Kidney tubule cell (primary cell): ENCODE measurements around the gene GCC2.
"Not testable (repeated sequence)": the region's sequence is repeated elsewhere in the genome, so short reads cannot be mapped to it uniquely, and the experiment has no call there.

ENCODE experiments used
- DNase-seq: peaks from one replicate; pipeline ENCODE4 v3.0.0-alpha.2; 2018; ENCODE audit warnings: low spot score

Gene GCC2

GRCh38 chr2:108444941-108445840 is 3.8 kb upstream of the GCC2 start:
- DNase-seq, result no peak

- no peak for DNase-seq
Measured at GRCh38 chr2:108446703-108447102, 2.3 kb upstream of the GCC2 start.

- DNase-seq, result no peak
Measured at GRCh38 chr2:108447947-108448677, 894 bp upstream of the GCC2 start.

GRCh38 chr2:108449410-108450130 is 564 bp downstream of the GCC2 start:
- DNase-seq, result peak; percentile 37

- DNase-seq, result no peak
Measured at GRCh38 chr2:108450863-108451262, 1.9 kb downstream of the GCC2 start.

GRCh38 chr2:108451976-108452375 is 3.0 kb downstream of the GCC2 start:
- no peak for DNase-seq

- DNase-seq, result not testable (repeated sequence)
Measured at GRCh38 chr2:108453530-108453929, 4.5 kb downstream of the GCC2 start.

- DNase-seq, result peak; percentile 23
Measured at GRCh38 chr2:108454440-108454839, 5.4 kb downstream of the GCC2 start.

GRCh38 chr2:108455571-108455970 is 6.6 kb downstream of the GCC2 start:
- no peak for DNase-seq

- no peak for DNase-seq
Measured at GRCh38 chr2:108458082-108458481, 9.1 kb downstream of the GCC2 start.

GRCh38 chr2:108459441-108459840 is 10.4 kb downstream of the GCC2 start:
- DNase-seq, result no peak

- no peak for DNase-seq
Measured at GRCh38 chr2:108460345-108461037, 11.5 kb downstream of the GCC2 start.

GRCh38 chr2:108477099-108477498 is 28.1 kb downstream of the GCC2 start:
- no peak for DNase-seq

GRCh38 chr2:108485253-108485652 is 36.2 kb downstream of the GCC2 start:
- no peak for DNase-seq

- no peak for DNase-seq
Measured at GRCh38 chr2:108490506-108491122, 41.6 kb downstream of the GCC2 start.

GRCh38 chr2:108491848-108492247 is 42.8 kb downstream of the GCC2 start:
- no peak for DNase-seq

GRCh38 chr2:108492364-108492763 is 43.4 kb downstream of the GCC2 start:
- DNase-seq, result peak; percentile 48

- not testable (repeated sequence) for DNase-seq
Measured at GRCh38 chr2:108496167-108496566, 47.2 kb downstream of the GCC2 start.

- DNase-seq, result not testable (repeated sequence)
Measured at GRCh38 chr2:108507620-108508019, 58.6 kb downstream of the GCC2 start.

- DNase-seq, result not testable (repeated sequence)
Measured at GRCh38 chr2:108512431-108512830, 63.4 kb downstream of the GCC2 start.

GRCh38 chr2:108514478-108514877 is 65.5 kb downstream of the GCC2 start:
- not testable (repeated sequence) for DNase-seq
